Measurements from ENCODE around the gene CBARP. TPM values are rescaled to one million over a fixed set of nuclear protein-coding genes. Genes with fewer than 3 reads are reported as not detected.

The CBARP gene
- total and polyA plus RNA-seq, 9 of the 15 experiments (the other 6 are each of a cell fraction or from before 2014, with no cell fraction given) = 0.03 to 8.9 (median 1.2) TPM; not detected in 1

- peaks cover 43% of the 10 kb centered on the region for H3K79me2 ChIP-seq (ENCODE audit: control insufficient read depth, insufficient read depth, low read length)
- no peak overlapping the region; the same call in 1 of the 2 replicates for H3K4me2 ChIP-seq (ENCODE audit: insufficient read depth, low read length)
- in situ Hi-C loops (cut with MboI) = no loop called here
- CTCF ChIA-PET (ENCODE audit: low intra/inter-chr PET ratio) = no interaction called here
- H3K36me3 ChIP-seq (ENCODE audit: control insufficient read depth, insufficient read depth, low read length) = peaks cover 48% of the 10 kb centered on the region; the same call in 2 of the 3 replicates
- peaks cover 60 to 98% of the 10 kb centered on the region in 2 experiments for H3K4me1 ChIP-seq (replicated peaks in 1 of 2; ENCODE audit: control insufficient read depth in 2 of 2, insufficient read depth in 2 of 2, low read length in 2 of 2)
- WGBS (ENCODE audit: insufficient coverage, low coverage, missing lambda C conversion rate) = 47% methylated on average over 15 of the region's 15 CpGs
- peak; percentile 11 for FAIRE-seq
- no peaks in the 10 kb centered on the region for H3K9me1 ChIP-seq (ENCODE audit: control insufficient read depth, insufficient read depth, low read length)
- H2AFZ ChIP-seq (ENCODE audit: low read depth, low read length) = no peak overlapping the region
- intact Hi-C loops (cut with micrococcal nuclease) = no loop called here
- DNase-seq (ENCODE audit: extremely low read depth in 1 of 4, low spot score in 3 of 4) = no peak
- no peak for TF ChIP-seq ZNF143 (CRISPR knock-in tag; IDR thresholded peaks at IDR 0.05)
- TF ChIP-seq, protein P1, sequence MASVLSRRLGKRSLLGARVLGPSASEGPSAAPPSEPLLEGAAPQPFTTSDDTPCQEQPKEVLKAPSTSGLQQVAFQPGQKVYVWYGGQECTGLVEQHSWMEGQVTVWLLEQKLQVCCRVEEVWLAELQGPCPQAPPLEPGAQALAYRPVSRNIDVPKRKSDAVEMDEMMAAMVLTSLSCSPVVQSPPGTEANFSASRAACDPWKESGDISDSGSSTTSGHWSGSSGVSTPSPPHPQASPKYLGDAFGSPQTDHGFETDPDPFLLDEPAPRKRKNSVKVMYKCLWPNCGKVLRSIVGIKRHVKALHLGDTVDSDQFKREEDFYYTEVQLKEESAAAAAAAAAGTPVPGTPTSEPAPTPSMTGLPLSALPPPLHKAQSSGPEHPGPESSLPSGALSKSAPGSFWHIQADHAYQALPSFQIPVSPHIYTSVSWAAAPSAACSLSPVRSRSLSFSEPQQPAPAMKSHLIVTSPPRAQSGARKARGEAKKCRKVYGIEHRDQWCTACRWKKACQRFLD (CRISPR knock-in tag; IDR thresholded peaks at IDR 0.05) = 0 out of 2 replicates have a peak, but pooled peaks have one; percentile 56
- no peaks in the 10 kb centered on the region for H3K9me3 ChIP-seq (replicated peaks; ENCODE audit: control insufficient read depth, insufficient read depth, low read depth, low read length)
- no peak for ATAC-seq
- H3K27ac ChIP-seq (ENCODE audit: extremely low read depth, low read depth, low read length) = peak overlapping the region; percentile 57; the same call in 1 of the 3 replicates
- peak overlapping the region in 1 of 2 experiments; percentile 90; a peak in 2 of 4 replicates for H3K9ac ChIP-seq (ENCODE audit: insufficient read depth in 1 of 2, low read depth in 2 of 2, low read length in 2 of 2)
- POLR2A ChIA-PET = interaction anchor here (0.6 to 7.8 kb wide), 4 partner anchors 11 to 245 kb away, joined by 3 to 88 read pairs (median 6); partner anchors contain the start of gene CIRBP
- H3K27me3 ChIP-seq (ENCODE audit: control insufficient read depth in 2 of 2, insufficient read depth in 2 of 2, low read length in 2 of 2) = no peaks in the 10 kb centered on the region
- no TSS peak for BruUV-seq (replicated peaks)
- 0 out of 2 replicates have a peak, but pooled peaks cover 7% of the 10 kb centered on the region for H4K20me1 ChIP-seq (replicated peaks; ENCODE audit: control insufficient read depth, insufficient read depth, low read length)
- H3K4me3 ChIP-seq = no peak overlapping the region
These were observed 21.0 kb upstream of the CBARP start for GRCh38 chr19:1258707-1259205.

GRCh38 chr19:1258163-1258492 is 20.3 kb upstream of the CBARP start:
- Histone ChIP-seq H3K9me3 (replicated peaks; ENCODE audit: control insufficient read depth, insufficient read depth, low read depth, low read length) (no peaks in the 10 kb centered on the region), H3K27ac (ENCODE audit: extremely low read depth, low read depth, low read length) (peak overlapping the region; percentile 57; the same call in 1 of the 3 replicates), H3K9me1 (ENCODE audit: control insufficient read depth, insufficient read depth, low read length) (no peaks in the 10 kb centered on the region), H3K79me2 (ENCODE audit: control insufficient read depth, insufficient read depth, low read length) (peaks cover 49% of the 10 kb centered on the region), H4K20me1 (replicated peaks; ENCODE audit: control insufficient read depth, insufficient read depth, low read length) (0 out of 2 replicates have a peak, but pooled peaks cover 7% of the 10 kb centered on the region), H3K36me3 (ENCODE audit: control insufficient read depth, insufficient read depth, low read length) (peaks cover 53% of the 10 kb centered on the region; the same call in 2 of the 3 replicates), H2AFZ (ENCODE audit: low read depth, low read length) (no peak overlapping the region), H3K4me1 (replicated peaks in 1 of 2; ENCODE audit: control insufficient read depth in 2 of 2, insufficient read depth in 2 of 2, low read length in 2 of 2) (peaks cover 65 to 100% of the 10 kb centered on the region in 2 experiments), H3K4me2 (ENCODE audit: insufficient read depth, low read length) (no peak overlapping the region), H3K9ac (ENCODE audit: insufficient read depth in 1 of 2, low read depth in 2 of 2, low read length in 2 of 2) (peak overlapping the region in 1 of 2 experiments; percentile 31; a peak in 1 of 4 replicates), H3K4me3 (no peak overlapping the region), H3K27me3 (ENCODE audit: control insufficient read depth in 2 of 2, insufficient read depth in 2 of 2, low read length in 2 of 2) (no peaks in the 10 kb centered on the region)
- TSS peak; percentile 39 for BruUV-seq (replicated peaks)
- no peak for DNase-seq (ENCODE audit: extremely low read depth in 1 of 4, low spot score in 3 of 4)
- ATAC-seq = no peak
- in situ Hi-C loops (cut with MboI) (no loop called here), intact Hi-C loops (cut with micrococcal nuclease) (no loop called here)
- 82% methylated on average over 6 of the region's 8 CpGs for WGBS (ENCODE audit: insufficient coverage, low coverage, missing lambda C conversion rate)
- ChIA-PET CTCF (ENCODE audit: low intra/inter-chr PET ratio) (no interaction called here), POLR2A (interaction anchor here (1.0 to 7.8 kb wide), 2 partner anchors 11 to 14 kb away, joined by 3 to 88 read pairs; partner anchors contain the start of gene CIRBP)
- no peak for FAIRE-seq
- TF ChIP-seq ZNF143 (CRISPR knock-in tag; IDR thresholded peaks at IDR 0.05) (no peak), EGR1 (conservative IDR thresholded peaks at IDR 0.05) (no peak), ZNF785 (CRISPR knock-in tag; IDR thresholded peaks at IDR 0.05) (no peak), POLR2AphosphoS5 (IDR thresholded peaks at IDR 0.05; ENCODE audit: control insufficient read depth, insufficient read depth, low read depth, low read length) (0 out of 2 replicates have a peak, but pooled peaks have one; percentile 38), POLR2A (conservative IDR thresholded peaks at IDR 0.05) (peak; percentile 49), SUPT5H (IDR thresholded peaks at IDR 0.05) (peak; percentile 24), GTF2E2 (tag; IDR thresholded peaks at IDR 0.05) (no peak), MXI1 (IDR thresholded peaks at IDR 0.05; ENCODE audit: low read depth, low read length) (no peak), NCOA1 (IDR thresholded peaks at IDR 0.05; ENCODE audit: low read depth) (no peak), ZNF124 (CRISPR knock-in tag; IDR thresholded peaks at IDR 0.05) (no peak), ZNF830 (CRISPR knock-in tag; IDR thresholded peaks at IDR 0.05) (no peak), MLLT1 (IDR thresholded peaks at IDR 0.05) (no peak)
- TF ChIP-seq, protein P2, sequence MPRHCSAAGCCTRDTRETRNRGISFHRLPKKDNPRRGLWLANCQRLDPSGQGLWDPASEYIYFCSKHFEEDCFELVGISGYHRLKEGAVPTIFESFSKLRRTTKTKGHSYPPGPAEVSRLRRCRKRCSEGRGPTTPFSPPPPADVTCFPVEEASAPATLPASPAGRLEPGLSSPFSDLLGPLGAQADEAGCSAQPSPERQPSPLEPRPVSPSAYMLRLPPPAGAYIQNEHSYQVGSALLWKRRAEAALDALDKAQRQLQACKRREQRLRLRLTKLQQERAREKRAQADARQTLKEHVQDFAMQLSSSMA (CRISPR knock-in tag; IDR thresholded peaks at IDR 0.05) = no peak

All from K562 (cell line).